HG03442 (cell line): ENCODE data around the gene LAD1.

Experiments used
- ATAC-seq: cut with Tn5 transposase; IDR thresholded peaks from one replicate; pipeline ENCODE4 v1.9.1; 2021; ENCODE audit warnings: mild to moderate bottlenecking, moderate library complexity; ENCODE audit not compliant: unreplicated experiment

The LAD1 gene

GRCh38 chr1:201419256-201419655 is 20.1 kb upstream of the LAD1 start:
- ATAC-seq = no peak

- no peak for ATAC-seq
Measured at GRCh38 chr1:201418461-201418860, 19.3 kb upstream of the LAD1 start.

- ATAC-seq = no peak
Measured at GRCh38 chr1:201414051-201414738, 15.1 kb upstream of the LAD1 start.

GRCh38 chr1:201411292-201411691 is 12.2 kb upstream of the LAD1 start:
- no peak for ATAC-seq

GRCh38 chr1:201409440-201409839 is 10.3 kb upstream of the LAD1 start:
- no peak for ATAC-seq

- no peak for ATAC-seq
Measured at GRCh38 chr1:201408834-201409200, 9.7 kb upstream of the LAD1 start.

- ATAC-seq = peak; percentile 47
Measured at GRCh38 chr1:201408176-201408833, 9.2 kb upstream of the LAD1 start.

- ATAC-seq = no peak
Measured at GRCh38 chr1:201406831-201407406, 7.8 kb upstream of the LAD1 start.

- no peak for ATAC-seq
Measured at GRCh38 chr1:201405484-201405831, 6.3 kb upstream of the LAD1 start.

GRCh38 chr1:201404722-201405483 is 5.8 kb upstream of the LAD1 start:
- no peak for ATAC-seq

- ATAC-seq = no peak
Measured at GRCh38 chr1:201404055-201404454, 4.9 kb upstream of the LAD1 start.

- no peak for ATAC-seq
Measured at GRCh38 chr1:201403359-201403758, 4.2 kb upstream of the LAD1 start.

- ATAC-seq = no peak
Measured at GRCh38 chr1:201401700-201402099, 2.6 kb upstream of the LAD1 start.

GRCh38 chr1:201400852-201401230 is 1.7 kb upstream of the LAD1 start:
- no peak for ATAC-seq

- ATAC-seq = no peak
Measured at GRCh38 chr1:201400212-201400851, 1.2 kb upstream of the LAD1 start.

GRCh38 chr1:201399352-201400126 is 415 bp upstream of the LAD1 start:
- no peak for ATAC-seq

- ATAC-seq = no peak
Measured at GRCh38 chr1:201397675-201398074, 1.4 kb downstream of the LAD1 start.

GRCh38 chr1:201396861-201397464 is 2.2 kb downstream of the LAD1 start:
- no peak for ATAC-seq

- ATAC-seq = no peak
Measured at GRCh38 chr1:201395936-201396335, 3.2 kb downstream of the LAD1 start.

GRCh38 chr1:201394591-201394990 is 4.5 kb downstream of the LAD1 start:
- no peak for ATAC-seq
